ENCODE data around the gene PTS.

PTS gene

GRCh38 chr11:112268406-112268805 is 42.2 kb downstream of the PTS start:
- Histone ChIP-seq H3K27me3 (ENCODE audit: control insufficient read depth, insufficient read depth, low read length) (no peaks in the 10 kb centered on the region), H3K9ac (ENCODE audit: low read depth, low read length) (no peak overlapping the region), H3K4me1 (ENCODE audit: control insufficient read depth, insufficient read depth, low read length) (peaks cover 3% of the 10 kb centered on the region), H3K36me3 (ENCODE audit: control insufficient read depth, insufficient read depth, low read length) (no peaks in the 10 kb centered on the region), H3K9me3 (ENCODE audit: control insufficient read depth, insufficient read depth, low read length) (no peaks in the 10 kb centered on the region), H3K4me3 (ENCODE audit: low read depth, low read length) (no peak overlapping the region)

- Histone ChIP-seq H3K4me1 (ENCODE audit: control insufficient read depth, insufficient read depth, low read length) (peaks cover 3% of the 10 kb centered on the region), H3K9ac (ENCODE audit: low read depth, low read length) (no peak overlapping the region), H3K4me3 (ENCODE audit: low read depth, low read length) (no peak overlapping the region), H3K9me3 (ENCODE audit: control insufficient read depth, insufficient read depth, low read length) (no peaks in the 10 kb centered on the region), H3K36me3 (ENCODE audit: control insufficient read depth, insufficient read depth, low read length) (no peaks in the 10 kb centered on the region), H3K27me3 (ENCODE audit: control insufficient read depth, insufficient read depth, low read length) (no peaks in the 10 kb centered on the region)
Measured at GRCh38 chr11:112269139-112269538, 42.9 kb downstream of the PTS start.

- no peaks in the 10 kb centered on the region for H3K27me3 ChIP-seq (ENCODE audit: control insufficient read depth, insufficient read depth, low read length)
- no peak overlapping the region for H3K9ac ChIP-seq (ENCODE audit: low read depth, low read length)
- H3K4me1 ChIP-seq (ENCODE audit: control insufficient read depth, insufficient read depth, low read length) = peaks cover 3% of the 10 kb centered on the region
- no peaks in the 10 kb centered on the region for H3K36me3 ChIP-seq (ENCODE audit: control insufficient read depth, insufficient read depth, low read length)
- H3K4me3 ChIP-seq (ENCODE audit: low read depth, low read length) = peak overlapping the region; percentile 15
- no peaks in the 10 kb centered on the region for H3K9me3 ChIP-seq (ENCODE audit: control insufficient read depth, insufficient read depth, low read length)
Measured at GRCh38 chr11:112270551-112271180, 44.4 kb downstream of the PTS start.

- Histone ChIP-seq H3K9ac (ENCODE audit: low read depth, low read length) (no peak overlapping the region), H3K9me3 (ENCODE audit: control insufficient read depth, insufficient read depth, low read length) (no peaks in the 10 kb centered on the region), H3K4me1 (ENCODE audit: control insufficient read depth, insufficient read depth, low read length) (peaks cover 3% of the 10 kb centered on the region), H3K4me3 (ENCODE audit: low read depth, low read length) (peak overlapping the region; percentile 15), H3K36me3 (ENCODE audit: control insufficient read depth, insufficient read depth, low read length) (no peaks in the 10 kb centered on the region), H3K27me3 (ENCODE audit: control insufficient read depth, insufficient read depth, low read length) (no peaks in the 10 kb centered on the region)
Measured at GRCh38 chr11:112271242-112271641, 45.0 kb downstream of the PTS start.

GRCh38 chr11:112273066-112273465 is 46.8 kb downstream of the PTS start:
- Histone ChIP-seq H3K27me3 (ENCODE audit: control insufficient read depth, insufficient read depth, low read length) (no peaks in the 10 kb centered on the region), H3K4me3 (ENCODE audit: low read depth, low read length) (no peak overlapping the region), H3K36me3 (ENCODE audit: control insufficient read depth, insufficient read depth, low read length) (no peaks in the 10 kb centered on the region), H3K9me3 (ENCODE audit: control insufficient read depth, insufficient read depth, low read length) (no peaks in the 10 kb centered on the region), H3K4me1 (ENCODE audit: control insufficient read depth, insufficient read depth, low read length) (peaks cover 3% of the 10 kb centered on the region), H3K9ac (ENCODE audit: low read depth, low read length) (no peak overlapping the region)

GRCh38 chr11:112274007-112274783 is 48.0 kb downstream of the PTS start:
- Histone ChIP-seq H3K36me3 (ENCODE audit: control insufficient read depth, insufficient read depth, low read length) (no peaks in the 10 kb centered on the region), H3K4me1 (ENCODE audit: control insufficient read depth, insufficient read depth, low read length) (peaks cover 3% of the 10 kb centered on the region), H3K4me3 (ENCODE audit: low read depth, low read length) (no peak overlapping the region), H3K9me3 (ENCODE audit: control insufficient read depth, insufficient read depth, low read length) (no peaks in the 10 kb centered on the region), H3K27me3 (ENCODE audit: control insufficient read depth, insufficient read depth, low read length) (no peaks in the 10 kb centered on the region), H3K9ac (ENCODE audit: low read depth, low read length) (no peak overlapping the region)

- no peak overlapping the region for H3K4me3 ChIP-seq (ENCODE audit: low read depth, low read length)
- no peaks in the 10 kb centered on the region for H3K36me3 ChIP-seq (ENCODE audit: control insufficient read depth, insufficient read depth, low read length)
- no peak overlapping the region for H3K9ac ChIP-seq (ENCODE audit: low read depth, low read length)
- no peaks in the 10 kb centered on the region for H3K4me1 ChIP-seq (ENCODE audit: control insufficient read depth, insufficient read depth, low read length)
- no peaks in the 10 kb centered on the region for H3K9me3 ChIP-seq (ENCODE audit: control insufficient read depth, insufficient read depth, low read length)
- H3K27me3 ChIP-seq (ENCODE audit: control insufficient read depth, insufficient read depth, low read length) = no peaks in the 10 kb centered on the region
Measured at GRCh38 chr11:112277029-112277428, 50.8 kb downstream of the PTS start.

- Histone ChIP-seq H3K9ac (ENCODE audit: low read depth, low read length) (no peak overlapping the region), H3K36me3 (ENCODE audit: control insufficient read depth, insufficient read depth, low read length) (no peaks in the 10 kb centered on the region), H3K9me3 (ENCODE audit: control insufficient read depth, insufficient read depth, low read length) (no peaks in the 10 kb centered on the region), H3K4me3 (ENCODE audit: low read depth, low read length) (no peak overlapping the region), H3K27me3 (ENCODE audit: control insufficient read depth, insufficient read depth, low read length) (no peaks in the 10 kb centered on the region), H3K4me1 (ENCODE audit: control insufficient read depth, insufficient read depth, low read length) (no peaks in the 10 kb centered on the region)
Measured at GRCh38 chr11:112277941-112278340, 51.7 kb downstream of the PTS start.

- no peaks in the 10 kb centered on the region for H3K36me3 ChIP-seq (ENCODE audit: control insufficient read depth, insufficient read depth, low read length)
- H3K9ac ChIP-seq (ENCODE audit: low read depth, low read length) = no peak overlapping the region
- H3K4me3 ChIP-seq (ENCODE audit: low read depth, low read length) = no peak overlapping the region
- no peaks in the 10 kb centered on the region for H3K27me3 ChIP-seq (ENCODE audit: control insufficient read depth, insufficient read depth, low read length)
- H3K9me3 ChIP-seq (ENCODE audit: control insufficient read depth, insufficient read depth, low read length) = no peaks in the 10 kb centered on the region
- H3K4me1 ChIP-seq (ENCODE audit: control insufficient read depth, insufficient read depth, low read length) = no peaks in the 10 kb centered on the region
Measured at GRCh38 chr11:112278803-112279202, 52.6 kb downstream of the PTS start.

- Histone ChIP-seq H3K4me3 (ENCODE audit: low read depth, low read length) (peak overlapping the region; percentile 50), H3K9me3 (ENCODE audit: control insufficient read depth, insufficient read depth, low read length) (no peaks in the 10 kb centered on the region), H3K9ac (ENCODE audit: low read depth, low read length) (no peak overlapping the region), H3K27me3 (ENCODE audit: control insufficient read depth, insufficient read depth, low read length) (no peaks in the 10 kb centered on the region), H3K4me1 (ENCODE audit: control insufficient read depth, insufficient read depth, low read length) (no peaks in the 10 kb centered on the region), H3K36me3 (ENCODE audit: control insufficient read depth, insufficient read depth, low read length) (no peaks in the 10 kb centered on the region)
Measured at GRCh38 chr11:112279901-112280267, 53.7 kb downstream of the PTS start.

- H3K9ac ChIP-seq (ENCODE audit: low read depth, low read length) = peak overlapping the region; percentile 28
- no peaks in the 10 kb centered on the region for H3K36me3 ChIP-seq (ENCODE audit: control insufficient read depth, insufficient read depth, low read length)
- H3K4me3 ChIP-seq (ENCODE audit: low read depth, low read length) = peak overlapping the region; percentile 50
- no peaks in the 10 kb centered on the region for H3K9me3 ChIP-seq (ENCODE audit: control insufficient read depth, insufficient read depth, low read length)
- no peaks in the 10 kb centered on the region for H3K27me3 ChIP-seq (ENCODE audit: control insufficient read depth, insufficient read depth, low read length)
- H3K4me1 ChIP-seq (ENCODE audit: control insufficient read depth, insufficient read depth, low read length) = no peaks in the 10 kb centered on the region
Measured at GRCh38 chr11:112280268-112281126, 54.3 kb downstream of the PTS start.

Data from iPS-15b (cell line).